GM23338 (cell line): ENCODE data around the gene LAYN. TPM values are rescaled to one million over a fixed set of nuclear protein-coding genes. Genes with fewer than 3 reads are reported as not detected.

Experiments
- ATAC-seq: fragments of 200-7000 bp; cut with Tn5 transposase; 3 replicates; pipeline ENCODE4 v1.9.1; 2020
- DNase-seq: peaks from one replicate; pipeline ENCODE4 v3.0.0-alpha.2; 2015; ENCODE audit warnings: low spot score
- H2AFZ ChIP-seq: fragments of 200-600 bp; sonication (generic); 2 replicates; pipeline ENCODE4 v1.8.0; 2016; ENCODE audit warnings: antibody characterized with exemption, mild to moderate bottlenecking, moderate library complexity
- H3F3A ChIP-seq: fragments of 200-600 bp; sonication (generic); replicated peaks from 2 replicates; pipeline ENCODE4 v1.8.0; 2017; ENCODE audit warnings: antibody characterized with exemption, mixed run types, low read depth
- H3K27ac ChIP-seq: fragments of 200-600 bp; sonication (generic); 2 replicates; pipeline ENCODE4 v1.6.1; 2016; ENCODE audit warnings: low read depth
- H3K27me3 ChIP-seq: fragments of 200-600 bp; sonication (generic); 2 replicates; pipeline ENCODE4 v1.8.0; 2016; ENCODE audit warnings: mild to moderate bottlenecking, mixed run types, moderate library complexity; ENCODE audit not compliant: insufficient read depth
- H3K36me3 ChIP-seq: fragments of 200-600 bp; sonication (generic); 2 replicates; pipeline ENCODE4 v1.8.0; 2016; ENCODE audit warnings: mild to moderate bottlenecking; ENCODE audit not compliant: insufficient read depth
- H3K4me1 ChIP-seq: fragments of 200-600 bp; sonication (generic); 2 replicates; pipeline ENCODE4 v1.8.0; 2016; ENCODE audit warnings: mild to moderate bottlenecking, moderate library complexity; ENCODE audit not compliant: insufficient read depth
- H3K4me2 ChIP-seq: fragments of 200-600 bp; sonication (generic); 2 replicates; pipeline ENCODE4 v1.7.1; 2017; ENCODE audit warnings: mixed run types
- H3K4me3 ChIP-seq: fragments of 200-600 bp; sonication (generic); 2 replicates; pipeline ENCODE4 v1.6.1; 2016; ENCODE audit warnings: mixed run types
- H3K79me2 ChIP-seq: fragments of 200-600 bp; sonication (generic); replicated peaks from 2 replicates; pipeline ENCODE4 v1.8.0; 2017; ENCODE audit warnings: mild to moderate bottlenecking; ENCODE audit not compliant: insufficient read depth
- H3K9me2 ChIP-seq: fragments of 200-600 bp; sonication (generic); 2 replicates; pipeline ENCODE4 v1.8.0; 2017; ENCODE audit not compliant: insufficient read depth
- H4K20me1 ChIP-seq: fragments of 200-600 bp; sonication (generic); replicated peaks from 2 replicates; pipeline ENCODE4 v1.8.0; 2017; ENCODE audit warnings: mild to moderate bottlenecking; ENCODE audit not compliant: insufficient read depth
- H3K27ac Mint-ChIP-seq: 2 replicates; pipeline ENCODE4 v1.8.0; 2020; ENCODE audit warnings: inconsistent platforms, mild to moderate bottlenecking, moderate library complexity, mixed read lengths
- H3K27me3 Mint-ChIP-seq: 3 replicates; pipeline ENCODE4 v1.8.0; 2022; ENCODE audit warnings: low read depth, mild to moderate bottlenecking, moderate library complexity, mixed read lengths, inconsistent platforms; ENCODE audit not compliant: insufficient read depth, poor library complexity
- H3K36me3 Mint-ChIP-seq: 3 replicates; pipeline ENCODE4 v1.8.0; 2021; ENCODE audit warnings: low read depth, mild to moderate bottlenecking, inconsistent platforms, moderate library complexity, mixed read lengths
- H3K4me1 Mint-ChIP-seq: 3 replicates; pipeline ENCODE4 v1.8.0; 2020; ENCODE audit warnings: mild to moderate bottlenecking, inconsistent platforms, mixed read lengths
- H3K4me3 Mint-ChIP-seq: 3 replicates; pipeline ENCODE4 v1.8.0; 2021; ENCODE audit warnings: moderate library complexity, mild to moderate bottlenecking, inconsistent platforms, mixed read lengths
- H3K9me3 Mint-ChIP-seq: 3 replicates; pipeline ENCODE4 v1.8.0; 2020; ENCODE audit warnings: moderate library complexity, mild to moderate bottlenecking, inconsistent platforms, mixed read lengths
- CREB1 ChIP-seq: fragments of 250-450 bp; sonication (Bioruptor Pico); IDR thresholded peaks from 2 replicates; pipeline ENCODE4 v1.5.0; 2020; ENCODE audit warnings: low read depth, mild to moderate bottlenecking, moderate library complexity
- EZH2 ChIP-seq: fragments of 200-600 bp; sonication (generic); IDR thresholded peaks from one replicate; pipeline ENCODE4 v1.8.0; 2017; ENCODE audit warnings: antibody characterized with exemption, mild to moderate bottlenecking, low read depth; ENCODE audit not compliant: unreplicated experiment
- JUNB ChIP-seq: IDR thresholded peaks from one replicate; pipeline ENCODE4 v1.6.1; 2016; ENCODE audit warnings: antibody characterized with exemption; ENCODE audit not compliant: unreplicated experiment
- NANOG ChIP-seq: IDR thresholded peaks from 2 replicates; pipeline ENCODE4 v1.6.1; 2016; ENCODE audit warnings: antibody characterized with exemption, borderline replicate concordance
- POLR2AphosphoS5 ChIP-seq: IDR thresholded peaks from 2 replicates; pipeline ENCODE4 v1.6.1; 2016; ENCODE audit warnings: antibody characterized with exemption, low read depth
- STAT1 ChIP-seq: IDR thresholded peaks from one replicate; pipeline ENCODE4 v1.6.1; 2016; ENCODE audit warnings: antibody characterized with exemption; ENCODE audit not compliant: unreplicated experiment
- polyA plus RNA-seq: library from polyadenylated mRNA; unstranded; fragments of >200 nt; fragmentation: Nextera tagmentation; extraction: Ambion mirVana; gene quantifications from 2 replicates; pipeline ENCODE4 v1.2.1, GENCODE V29; 2016
- total RNA-seq: library from RNA; depleted of rRNA; stranded (reverse); fragments of >200 nt; shearing (Covaris generic); gene quantifications from 2 replicates; pipeline ENCODE4 v1.2.3, GENCODE V29; 2014
- TF ChIP-seq, protein P1 (sequence below): fragments of 250-450 bp; sonication (Bioruptor Pico); IDR thresholded peaks from 2 replicates; pipeline ENCODE4 v1.5.0; 2020; ENCODE audit warnings: mild to moderate bottlenecking, moderate library complexity
- TF ChIP-seq, protein P2 (sequence below), 2 experiments: fragments of 200-600 bp in 1 of 2; sonication (generic) in 1 of 2; conservative IDR thresholded peaks; 2 replicates each; pipeline versions ENCODE4 v1.5.1 to v1.6.1; 2016 to 2017; ENCODE audit warnings: antibody characterized with exemption in 2 of 2, low read depth in 2 of 2, mild to moderate bottlenecking in 2 of 2, moderate library complexity in 1 of 2
- TF ChIP-seq, protein P3 (sequence below): IDR thresholded peaks from 2 replicates; pipeline ENCODE4 v1.6.1; 2016; ENCODE audit warnings: antibody characterized with exemption
- TF ChIP-seq, protein P4 (sequence below): IDR thresholded peaks from one replicate; pipeline ENCODE4 v1.6.1; 2018; ENCODE audit warnings: antibody characterized with exemption; ENCODE audit not compliant: unreplicated experiment

The LAYN gene
- total and polyA plus RNA-seq, 2 experiments from 2014 or later = 6.8 to 7.9 TPM

DNA sequence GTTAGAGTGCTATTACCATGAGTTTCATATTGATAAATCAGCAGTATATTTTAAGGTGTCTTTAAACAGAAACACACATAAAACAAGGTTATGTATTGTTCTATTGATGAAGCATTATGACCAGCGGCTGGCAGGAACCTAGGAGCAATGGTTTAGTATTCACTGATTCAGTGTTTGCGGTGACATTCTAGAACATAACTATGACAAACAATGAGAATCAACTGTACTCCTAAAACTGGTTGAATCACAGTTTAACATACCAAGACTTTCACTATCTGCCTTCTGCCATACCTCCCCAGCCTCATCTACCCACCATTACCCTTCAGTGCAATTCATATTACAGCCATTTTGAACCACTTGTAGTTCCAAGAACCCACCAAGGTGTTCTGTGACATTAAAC, 17.2 kb upstream of the LAYN start:
- Mint-ChIP-seq H3K36me3 (no peaks in the 10 kb centered on the region), H3K4me3 (no peak overlapping the region), H3K27ac (no peak overlapping the region), H3K27me3 (no peaks in the 10 kb centered on the region), H3K4me1 (peaks cover 7% of the 10 kb centered on the region; the same call in 2 of the 3 replicates), H3K9me3 (no peaks in the 10 kb centered on the region)
- no peak overlapping the region for H2AFZ ChIP-seq
- no peaks in the 10 kb centered on the region for H3F3A ChIP-seq
- no peaks in the 10 kb centered on the region for H3K79me2 ChIP-seq
- peaks cover 7% of the 10 kb centered on the region; the same call in 1 of the 2 replicates for H3K4me1 ChIP-seq
- H3K4me2 ChIP-seq = no peak overlapping the region
- TF ChIP-seq EZH2 (no peak), NANOG (no peak), CREB1 (CRISPR knock-in tag) (no peak)
- ATAC-seq = no peak
- H4K20me1 ChIP-seq = no peaks in the 10 kb centered on the region
- H3K4me3 ChIP-seq = no peak overlapping the region
- no peak for DNase-seq
- no peaks in the 10 kb centered on the region for H3K27me3 ChIP-seq
- H3K9me2 ChIP-seq = no peaks in the 10 kb centered on the region
- H3K27ac ChIP-seq = no peak overlapping the region
- H3K36me3 ChIP-seq = no peaks in the 10 kb centered on the region

DNA sequence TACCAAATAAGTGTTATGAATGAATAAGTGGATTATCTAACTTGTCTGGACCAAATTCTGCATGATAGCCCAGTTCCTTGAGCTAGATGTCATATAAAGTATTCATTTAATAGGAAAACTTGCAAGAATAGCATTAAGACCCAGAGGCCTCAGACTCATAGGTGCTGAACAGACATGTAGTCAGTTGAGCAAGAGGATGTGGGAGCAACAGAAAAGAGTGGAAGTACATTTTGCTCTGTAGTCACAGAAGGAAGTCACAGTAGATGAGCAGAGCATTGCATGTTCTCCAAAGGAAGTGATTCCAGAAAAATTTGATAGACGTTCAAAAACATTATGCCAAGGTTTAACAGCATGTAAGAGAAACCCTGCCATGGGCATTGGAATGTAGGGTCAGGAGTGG, 16.5 kb upstream of the LAYN start:
- H2AFZ ChIP-seq = no peak overlapping the region
- no peaks in the 10 kb centered on the region for H3K9me3 Mint-ChIP-seq
- no peak for ATAC-seq
- no peak overlapping the region for H3K27ac ChIP-seq
- no peaks in the 10 kb centered on the region for H3K27me3 ChIP-seq
- no peak overlapping the region for H3K4me3 ChIP-seq
- no peaks in the 10 kb centered on the region for H4K20me1 ChIP-seq
- no peaks in the 10 kb centered on the region for H3K79me2 ChIP-seq
- peaks cover 7% of the 10 kb centered on the region; the same call in 1 of the 2 replicates for H3K4me1 ChIP-seq
- peaks cover 7% of the 10 kb centered on the region; the same call in 2 of the 3 replicates for H3K4me1 Mint-ChIP-seq
- H3K9me2 ChIP-seq = no peaks in the 10 kb centered on the region
- H3K4me3 Mint-ChIP-seq = no peak overlapping the region
- no peaks in the 10 kb centered on the region for H3K36me3 ChIP-seq
- H3K4me2 ChIP-seq = no peak overlapping the region
- H3F3A ChIP-seq = no peaks in the 10 kb centered on the region
- no peak for DNase-seq
- H3K36me3 Mint-ChIP-seq = no peaks in the 10 kb centered on the region
- no peaks in the 10 kb centered on the region for H3K27me3 Mint-ChIP-seq
- H3K27ac Mint-ChIP-seq = no peak overlapping the region
- TF ChIP-seq, protein P1, sequence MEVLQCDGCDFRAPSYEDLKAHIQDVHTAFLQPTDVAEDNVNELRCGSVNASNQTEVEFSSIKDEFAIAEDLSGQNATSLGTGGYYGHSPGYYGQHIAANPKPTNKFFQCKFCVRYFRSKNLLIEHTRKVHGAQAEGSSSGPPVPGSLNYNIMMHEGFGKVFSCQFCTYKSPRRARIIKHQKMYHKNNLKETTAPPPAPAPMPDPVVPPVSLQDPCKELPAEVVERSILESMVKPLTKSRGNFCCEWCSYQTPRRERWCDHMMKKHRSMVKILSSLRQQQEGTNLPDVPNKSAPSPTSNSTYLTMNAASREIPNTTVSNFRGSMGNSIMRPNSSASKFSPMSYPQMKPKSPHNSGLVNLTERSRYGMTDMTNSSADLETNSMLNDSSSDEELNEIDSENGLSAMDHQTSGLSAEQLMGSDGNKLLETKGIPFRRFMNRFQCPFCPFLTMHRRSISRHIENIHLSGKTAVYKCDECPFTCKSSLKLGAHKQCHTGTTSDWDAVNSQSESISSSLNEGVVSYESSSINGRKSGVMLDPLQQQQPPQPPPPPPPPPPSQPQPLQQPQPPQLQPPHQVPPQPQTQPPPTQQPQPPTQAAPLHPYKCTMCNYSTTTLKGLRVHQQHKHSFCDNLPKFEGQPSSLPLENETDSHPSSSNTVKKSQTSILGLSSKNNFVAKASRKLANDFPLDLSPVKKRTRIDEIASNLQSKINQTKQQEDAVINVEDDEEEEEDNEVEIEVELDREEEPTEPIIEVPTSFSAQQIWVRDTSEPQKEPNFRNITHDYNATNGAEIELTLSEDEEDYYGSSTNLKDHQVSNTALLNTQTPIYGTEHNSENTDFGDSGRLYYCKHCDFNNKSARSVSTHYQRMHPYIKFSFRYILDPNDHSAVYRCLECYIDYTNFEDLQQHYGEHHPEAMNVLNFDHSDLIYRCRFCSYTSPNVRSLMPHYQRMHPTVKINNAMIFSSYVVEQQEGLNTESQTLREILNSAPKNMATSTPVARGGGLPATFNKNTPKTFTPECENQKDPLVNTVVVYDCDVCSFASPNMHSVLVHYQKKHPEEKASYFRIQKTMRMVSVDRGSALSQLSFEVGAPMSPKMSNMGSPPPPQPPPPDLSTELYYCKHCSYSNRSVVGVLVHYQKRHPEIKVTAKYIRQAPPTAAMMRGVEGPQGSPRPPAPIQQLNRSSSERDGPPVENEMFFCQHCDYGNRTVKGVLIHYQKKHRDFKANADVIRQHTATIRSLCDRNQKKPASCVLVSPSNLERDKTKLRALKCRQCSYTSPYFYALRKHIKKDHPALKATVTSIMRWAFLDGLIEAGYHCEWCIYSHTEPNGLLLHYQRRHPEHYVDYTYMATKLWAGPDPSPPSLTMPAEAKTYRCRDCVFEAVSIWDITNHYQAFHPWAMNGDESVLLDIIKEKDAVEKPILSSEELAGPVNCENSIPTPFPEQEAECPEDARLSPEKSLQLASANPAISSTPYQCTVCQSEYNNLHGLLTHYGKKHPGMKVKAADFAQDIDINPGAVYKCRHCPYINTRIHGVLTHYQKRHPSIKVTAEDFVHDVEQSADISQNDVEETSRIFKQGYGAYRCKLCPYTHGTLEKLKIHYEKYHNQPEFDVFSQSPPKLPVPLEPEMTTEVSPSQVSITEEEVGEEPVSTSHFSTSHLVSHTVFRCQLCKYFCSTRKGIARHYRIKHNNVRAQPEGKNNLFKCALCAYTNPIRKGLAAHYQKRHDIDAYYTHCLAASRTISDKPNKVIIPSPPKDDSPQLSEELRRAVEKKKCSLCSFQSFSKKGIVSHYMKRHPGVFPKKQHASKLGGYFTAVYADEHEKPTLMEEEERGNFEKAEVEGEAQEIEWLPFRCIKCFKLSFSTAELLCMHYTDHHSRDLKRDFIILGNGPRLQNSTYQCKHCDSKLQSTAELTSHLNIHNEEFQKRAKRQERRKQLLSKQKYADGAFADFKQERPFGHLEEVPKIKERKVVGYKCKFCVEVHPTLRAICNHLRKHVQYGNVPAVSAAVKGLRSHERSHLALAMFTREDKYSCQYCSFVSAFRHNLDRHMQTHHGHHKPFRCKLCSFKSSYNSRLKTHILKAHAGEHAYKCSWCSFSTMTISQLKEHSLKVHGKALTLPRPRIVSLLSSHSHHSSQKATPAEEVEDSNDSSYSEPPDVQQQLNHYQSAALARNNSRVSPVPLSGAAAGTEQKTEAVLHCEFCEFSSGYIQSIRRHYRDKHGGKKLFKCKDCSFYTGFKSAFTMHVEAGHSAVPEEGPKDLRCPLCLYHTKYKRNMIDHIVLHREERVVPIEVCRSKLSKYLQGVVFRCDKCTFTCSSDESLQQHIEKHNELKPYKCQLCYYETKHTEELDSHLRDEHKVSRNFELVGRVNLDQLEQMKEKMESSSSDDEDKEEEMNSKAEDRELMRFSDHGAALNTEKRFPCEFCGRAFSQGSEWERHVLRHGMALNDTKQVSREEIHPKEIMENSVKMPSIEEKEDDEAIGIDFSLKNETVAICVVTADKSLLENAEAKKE (CRISPR knock-in tag) = no peak
- TF ChIP-seq STAT1 (no peak), JUNB (no peak), NANOG (no peak), POLR2AphosphoS5 (no peak)
- TF ChIP-seq, protein P2, sequence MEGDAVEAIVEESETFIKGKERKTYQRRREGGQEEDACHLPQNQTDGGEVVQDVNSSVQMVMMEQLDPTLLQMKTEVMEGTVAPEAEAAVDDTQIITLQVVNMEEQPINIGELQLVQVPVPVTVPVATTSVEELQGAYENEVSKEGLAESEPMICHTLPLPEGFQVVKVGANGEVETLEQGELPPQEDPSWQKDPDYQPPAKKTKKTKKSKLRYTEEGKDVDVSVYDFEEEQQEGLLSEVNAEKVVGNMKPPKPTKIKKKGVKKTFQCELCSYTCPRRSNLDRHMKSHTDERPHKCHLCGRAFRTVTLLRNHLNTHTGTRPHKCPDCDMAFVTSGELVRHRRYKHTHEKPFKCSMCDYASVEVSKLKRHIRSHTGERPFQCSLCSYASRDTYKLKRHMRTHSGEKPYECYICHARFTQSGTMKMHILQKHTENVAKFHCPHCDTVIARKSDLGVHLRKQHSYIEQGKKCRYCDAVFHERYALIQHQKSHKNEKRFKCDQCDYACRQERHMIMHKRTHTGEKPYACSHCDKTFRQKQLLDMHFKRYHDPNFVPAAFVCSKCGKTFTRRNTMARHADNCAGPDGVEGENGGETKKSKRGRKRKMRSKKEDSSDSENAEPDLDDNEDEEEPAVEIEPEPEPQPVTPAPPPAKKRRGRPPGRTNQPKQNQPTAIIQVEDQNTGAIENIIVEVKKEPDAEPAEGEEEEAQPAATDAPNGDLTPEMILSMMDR (conservative IDR thresholded peaks at IDR 0.05; ENCODE audit: low read depth in 2 of 2) = no peak
- TF ChIP-seq, protein P3, sequence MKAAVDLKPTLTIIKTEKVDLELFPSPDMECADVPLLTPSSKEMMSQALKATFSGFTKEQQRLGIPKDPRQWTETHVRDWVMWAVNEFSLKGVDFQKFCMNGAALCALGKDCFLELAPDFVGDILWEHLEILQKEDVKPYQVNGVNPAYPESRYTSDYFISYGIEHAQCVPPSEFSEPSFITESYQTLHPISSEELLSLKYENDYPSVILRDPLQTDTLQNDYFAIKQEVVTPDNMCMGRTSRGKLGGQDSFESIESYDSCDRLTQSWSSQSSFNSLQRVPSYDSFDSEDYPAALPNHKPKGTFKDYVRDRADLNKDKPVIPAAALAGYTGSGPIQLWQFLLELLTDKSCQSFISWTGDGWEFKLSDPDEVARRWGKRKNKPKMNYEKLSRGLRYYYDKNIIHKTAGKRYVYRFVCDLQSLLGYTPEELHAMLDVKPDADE = no peak
- TF ChIP-seq, protein P4, sequence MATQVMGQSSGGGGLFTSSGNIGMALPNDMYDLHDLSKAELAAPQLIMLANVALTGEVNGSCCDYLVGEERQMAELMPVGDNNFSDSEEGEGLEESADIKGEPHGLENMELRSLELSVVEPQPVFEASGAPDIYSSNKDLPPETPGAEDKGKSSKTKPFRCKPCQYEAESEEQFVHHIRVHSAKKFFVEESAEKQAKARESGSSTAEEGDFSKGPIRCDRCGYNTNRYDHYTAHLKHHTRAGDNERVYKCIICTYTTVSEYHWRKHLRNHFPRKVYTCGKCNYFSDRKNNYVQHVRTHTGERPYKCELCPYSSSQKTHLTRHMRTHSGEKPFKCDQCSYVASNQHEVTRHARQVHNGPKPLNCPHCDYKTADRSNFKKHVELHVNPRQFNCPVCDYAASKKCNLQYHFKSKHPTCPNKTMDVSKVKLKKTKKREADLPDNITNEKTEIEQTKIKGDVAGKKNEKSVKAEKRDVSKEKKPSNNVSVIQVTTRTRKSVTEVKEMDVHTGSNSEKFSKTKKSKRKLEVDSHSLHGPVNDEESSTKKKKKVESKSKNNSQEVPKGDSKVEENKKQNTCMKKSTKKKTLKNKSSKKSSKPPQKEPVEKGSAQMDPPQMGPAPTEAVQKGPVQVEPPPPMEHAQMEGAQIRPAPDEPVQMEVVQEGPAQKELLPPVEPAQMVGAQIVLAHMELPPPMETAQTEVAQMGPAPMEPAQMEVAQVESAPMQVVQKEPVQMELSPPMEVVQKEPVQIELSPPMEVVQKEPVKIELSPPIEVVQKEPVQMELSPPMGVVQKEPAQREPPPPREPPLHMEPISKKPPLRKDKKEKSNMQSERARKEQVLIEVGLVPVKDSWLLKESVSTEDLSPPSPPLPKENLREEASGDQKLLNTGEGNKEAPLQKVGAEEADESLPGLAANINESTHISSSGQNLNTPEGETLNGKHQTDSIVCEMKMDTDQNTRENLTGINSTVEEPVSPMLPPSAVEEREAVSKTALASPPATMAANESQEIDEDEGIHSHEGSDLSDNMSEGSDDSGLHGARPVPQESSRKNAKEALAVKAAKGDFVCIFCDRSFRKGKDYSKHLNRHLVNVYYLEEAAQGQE = no peak
